Fibroblast of lung (primary cell): ENCODE data around the gene COL4A2. TPM values are rescaled to one million over a fixed set of nuclear protein-coding genes. Genes with fewer than 3 reads are reported as not detected.
A peak's percentile ranks its signal among the peaks of the same experiment; 100 is the strongest.

Source experiments
- DNase-seq, 2 donors: peaks; one replicate each; pipeline versions ENCODE4 v3.0.0 to v3.0.0-alpha.2; 2010; ENCODE audit warnings: low read depth in 2 of 2
- H2AFZ ChIP-seq: 2 replicates; pipeline ENCODE4 v1.5.1; 2012; ENCODE audit warnings: low read length, control low read depth, inconsistent platforms
- H3K27ac ChIP-seq: 2 replicates; pipeline ENCODE4 v1.5.1; 2011; ENCODE audit warnings: low read length, control low read depth; ENCODE audit not compliant: insufficient read depth
- H3K27me3 ChIP-seq: 2 replicates; pipeline ENCODE4 v1.5.1; 2011; ENCODE audit warnings: mild to moderate bottlenecking, low read length; ENCODE audit not compliant: control insufficient read depth, insufficient read depth
- H3K36me3 ChIP-seq: 2 replicates; pipeline ENCODE4 v1.5.1; 2011; ENCODE audit warnings: low read length; ENCODE audit not compliant: control insufficient read depth, insufficient read depth
- H3K4me1 ChIP-seq: 2 replicates; pipeline ENCODE4 v1.5.1; 2011; ENCODE audit warnings: low read length; ENCODE audit not compliant: control insufficient read depth, insufficient read depth; ENCODE audit errors: extremely low read depth
- H3K4me2 ChIP-seq: 2 replicates; pipeline ENCODE4 v1.5.1; 2011; ENCODE audit warnings: low read length, control low read depth; ENCODE audit not compliant: insufficient read depth; ENCODE audit errors: extremely low read depth
- H3K4me3 ChIP-seq, 4 experiments: fragments of 200-600 bp in 1 of 4; sonication (generic) in 1 of 4; replicated peaks in 1 of 4; 2 replicates each; pipeline ENCODE4 v1.5.1; 2011 to 2016; ENCODE audit warnings: low read length in 4 of 4, low read depth in 3 of 4, mild to moderate bottlenecking in 3 of 4, control low read depth in 2 of 4, inconsistent platforms in 1 of 4, mixed read lengths in 1 of 4; ENCODE audit not compliant: insufficient read depth in 1 of 4; ENCODE audit errors: control extremely low read depth in 1 of 4
- H3K79me2 ChIP-seq: 2 replicates; pipeline ENCODE4 v1.5.1; 2012; ENCODE audit warnings: mild to moderate bottlenecking, low read length, inconsistent platforms; ENCODE audit not compliant: control insufficient read depth, insufficient read depth
- H3K9ac ChIP-seq: 2 replicates; pipeline ENCODE4 v1.5.1; 2011; ENCODE audit warnings: mild to moderate bottlenecking, low read length, control low read depth; ENCODE audit not compliant: insufficient read depth
- H3K9me3 ChIP-seq: 2 replicates; pipeline ENCODE4 v1.5.1; 2012; ENCODE audit warnings: low read depth, low read length; ENCODE audit not compliant: control insufficient read depth, insufficient read depth
- H4K20me1 ChIP-seq: 2 replicates; pipeline ENCODE4 v1.5.1; 2011; ENCODE audit warnings: low read length; ENCODE audit not compliant: control insufficient read depth, insufficient read depth; ENCODE audit errors: extremely low read depth
- EZH2 ChIP-seq: IDR thresholded peaks from 2 replicates; pipeline ENCODE4 v1.5.1; 2012; ENCODE audit warnings: low read length, control low read depth, mild to moderate bottlenecking; ENCODE audit errors: missing control alignments
- polyA plus RNA-seq, 2 donors: library from polyadenylated mRNA; depleted of rRNA in 1 of 2; stranded (reverse) in 1 of 2; unstranded in 1 of 2; fragments of >200 nt; gene quantifications; 2 replicates each; pipeline ENCODE4 v1.2.1, GENCODE V29; 2011 to 2012; ENCODE audit warnings: missing spikeins in 1 of 2
- total RNA-seq: library from RNA; depleted of rRNA; stranded (reverse); fragments of >200 nt; gene quantifications from 2 replicates; pipeline ENCODE4 v1.2.1, GENCODE V29; 2014
- TF ChIP-seq, protein P1 (sequence below), 2 donors: IDR thresholded peaks in 1 of 2; conservative IDR thresholded peaks in 1 of 2; 1 replicate in 1 of 2; 2 replicates in 1 of 2; pipeline ENCODE4 v1.5.1; 2011 to 2012; ENCODE audit warnings: low read length in 2 of 2, control low read depth in 1 of 2, inconsistent platforms in 1 of 2, low read depth in 1 of 2, mild to moderate bottlenecking in 1 of 2

COL4A2 gene
- total and polyA plus RNA-seq, 2 donors (not counting 1 experiment from before 2014, with no cell fraction given): 93.1 to 463 TPM

DNA sequence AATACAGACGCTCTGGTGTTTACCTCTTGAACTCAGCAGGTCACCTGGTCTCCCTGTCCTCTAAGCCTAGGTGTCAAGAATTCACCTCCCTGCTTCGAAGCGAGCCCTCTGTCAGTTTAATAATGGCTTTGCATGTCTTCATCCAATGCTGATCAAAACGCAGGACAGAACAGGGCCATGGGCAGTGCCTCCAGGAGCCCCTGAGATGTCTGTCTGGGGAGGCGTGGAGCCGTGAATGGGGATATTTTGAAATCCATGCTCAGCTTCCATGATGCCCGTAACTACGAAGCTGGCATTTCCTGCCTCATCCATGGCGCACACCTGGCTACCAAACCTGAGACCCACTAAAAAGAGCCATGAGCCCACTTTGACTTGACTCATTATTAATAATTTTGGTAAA is 140.7 kb downstream of the COL4A2 start:
- no peak overlapping the region for H3K4me3 ChIP-seq
- peaks cover 8% of the 10 kb centered on the region for H3K36me3 ChIP-seq
- H3K27ac ChIP-seq: peak overlapping the region; percentile 35
- H3K79me2 ChIP-seq: no peaks in the 10 kb centered on the region
- H4K20me1 ChIP-seq: no peaks in the 10 kb centered on the region
- no peaks in the 10 kb centered on the region for H3K9me3 ChIP-seq
- H3K9ac ChIP-seq: no peak overlapping the region
- no peak overlapping the region for H3K4me2 ChIP-seq
- H3K4me1 ChIP-seq: peaks cover 27% of the 10 kb centered on the region
- no peak for TF ChIP-seq EZH2
- TF ChIP-seq, protein P1, sequence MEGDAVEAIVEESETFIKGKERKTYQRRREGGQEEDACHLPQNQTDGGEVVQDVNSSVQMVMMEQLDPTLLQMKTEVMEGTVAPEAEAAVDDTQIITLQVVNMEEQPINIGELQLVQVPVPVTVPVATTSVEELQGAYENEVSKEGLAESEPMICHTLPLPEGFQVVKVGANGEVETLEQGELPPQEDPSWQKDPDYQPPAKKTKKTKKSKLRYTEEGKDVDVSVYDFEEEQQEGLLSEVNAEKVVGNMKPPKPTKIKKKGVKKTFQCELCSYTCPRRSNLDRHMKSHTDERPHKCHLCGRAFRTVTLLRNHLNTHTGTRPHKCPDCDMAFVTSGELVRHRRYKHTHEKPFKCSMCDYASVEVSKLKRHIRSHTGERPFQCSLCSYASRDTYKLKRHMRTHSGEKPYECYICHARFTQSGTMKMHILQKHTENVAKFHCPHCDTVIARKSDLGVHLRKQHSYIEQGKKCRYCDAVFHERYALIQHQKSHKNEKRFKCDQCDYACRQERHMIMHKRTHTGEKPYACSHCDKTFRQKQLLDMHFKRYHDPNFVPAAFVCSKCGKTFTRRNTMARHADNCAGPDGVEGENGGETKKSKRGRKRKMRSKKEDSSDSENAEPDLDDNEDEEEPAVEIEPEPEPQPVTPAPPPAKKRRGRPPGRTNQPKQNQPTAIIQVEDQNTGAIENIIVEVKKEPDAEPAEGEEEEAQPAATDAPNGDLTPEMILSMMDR (conservative IDR thresholded peaks at IDR 0.05 in 1 of 2, IDR thresholded peaks at IDR 0.05 in 1 of 2; ENCODE audit: low read depth in 1 of 2, low read length in 2 of 2): no peak
- DNase-seq: no peak
- no peaks in the 10 kb centered on the region for H3K27me3 ChIP-seq
- no peak overlapping the region for H2AFZ ChIP-seq

DNA sequence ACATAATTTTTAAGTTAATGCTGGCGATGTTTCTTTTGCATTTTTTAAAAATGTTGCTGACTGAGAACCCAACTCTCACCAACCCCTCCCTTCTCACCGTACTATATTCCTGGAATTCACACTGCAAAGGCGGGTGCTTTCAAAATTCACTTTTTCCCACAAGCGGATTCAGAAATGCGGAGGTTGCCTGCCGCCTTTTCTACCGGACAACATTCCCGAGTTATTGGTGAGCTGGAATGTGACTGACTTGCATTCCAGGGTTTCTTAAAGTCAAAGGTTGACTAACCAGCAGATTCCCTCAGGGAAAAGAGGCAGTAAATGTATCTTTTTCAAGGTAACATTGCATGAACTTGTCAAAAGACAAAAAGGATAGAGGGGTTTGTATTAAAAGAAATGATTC is 141.1 kb downstream of the COL4A2 start:
- Histone ChIP-seq H3K4me3 (no peak overlapping the region), H3K79me2 (no peaks in the 10 kb centered on the region), H4K20me1 (no peaks in the 10 kb centered on the region), H3K27me3 (no peaks in the 10 kb centered on the region), H3K4me1 (peaks cover 23% of the 10 kb centered on the region), H3K9ac (no peak overlapping the region), H2AFZ (no peak overlapping the region), H3K4me2 (no peak overlapping the region), H3K36me3 (peaks cover 8% of the 10 kb centered on the region), H3K27ac (no peak overlapping the region), H3K9me3 (no peaks in the 10 kb centered on the region)
- TF ChIP-seq EZH2: no peak
- TF ChIP-seq, protein P1 (conservative IDR thresholded peaks at IDR 0.05 in 1 of 2, IDR thresholded peaks at IDR 0.05 in 1 of 2; ENCODE audit: low read depth in 1 of 2, low read length in 2 of 2): no peak
- peak; percentile 32 to 93 for DNase-seq

DNA sequence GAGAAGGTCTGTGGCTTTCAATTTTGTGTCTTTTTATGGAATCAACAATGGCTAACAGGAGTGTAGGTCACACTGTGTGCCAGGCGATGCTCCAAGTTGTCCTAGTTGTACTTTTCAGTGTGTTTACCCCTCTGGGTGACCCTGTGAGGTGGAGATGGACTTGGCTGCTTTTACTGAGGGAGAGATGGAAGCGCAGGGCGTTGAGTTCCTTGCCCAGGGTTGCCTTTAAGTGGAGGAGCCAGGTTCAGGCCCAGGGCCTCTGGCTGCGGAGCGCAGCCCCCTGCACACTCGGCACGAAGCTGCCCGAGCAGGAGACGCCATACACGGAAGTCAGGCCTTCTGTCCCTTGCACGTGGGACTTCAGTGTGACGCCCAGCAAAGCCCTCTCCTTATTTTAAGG is 141.6 kb downstream of the COL4A2 start:
- H3K4me1 ChIP-seq: peaks cover 21% of the 10 kb centered on the region
- no peak overlapping the region for H3K4me2 ChIP-seq
- H3K36me3 ChIP-seq: peaks cover 8% of the 10 kb centered on the region
- H3K9ac ChIP-seq: no peak overlapping the region
- TF ChIP-seq EZH2: no peak
- TF ChIP-seq, protein P1 (conservative IDR thresholded peaks at IDR 0.05 in 1 of 2, IDR thresholded peaks at IDR 0.05 in 1 of 2; ENCODE audit: low read depth in 1 of 2, low read length in 2 of 2): no peak
- no peak overlapping the region for H3K4me3 ChIP-seq
- no peaks in the 10 kb centered on the region for H3K27me3 ChIP-seq
- H3K27ac ChIP-seq: no peak overlapping the region
- H4K20me1 ChIP-seq: no peaks in the 10 kb centered on the region
- no peaks in the 10 kb centered on the region for H3K79me2 ChIP-seq
- no peak overlapping the region for H2AFZ ChIP-seq
- no peak for DNase-seq
- no peaks in the 10 kb centered on the region for H3K9me3 ChIP-seq
